Endothelial cell of umbilical vein (primary cell): Measurements from ENCODE around the gene NRG3. TPM values are rescaled to one million over a fixed set of nuclear protein-coding genes. Genes with fewer than 3 reads are reported as not detected.

Experiments used
- BruUV-seq: library from RNA; stranded (reverse); fragments of 400-500 nt; replicated peaks from 2 replicates; lab custom pipeline; 2021; lab: Mats Ljungman, UMichigan
- CTCF ChIA-PET: fragments of 300-600, 350-600 bp; sonication (Branson Sonifier 250); formaldehyde crosslinking; loops from one replicate; lab custom pipeline; 2021; ENCODE audit warnings: antibody characterized with exemption, inconsistent platforms; lab: Charles Lee
- POLR2A ChIA-PET: fragments of 300-600, 350-600 bp; sonication (Branson Sonifier 250); formaldehyde crosslinking; loops from one replicate; lab custom pipeline; 2021; ENCODE audit warnings: antibody characterized with exemption, inconsistent platforms; lab: Charles Lee
- DNase-seq: peaks from one replicate; pipeline ENCODE4 v3.0.0-alpha.2; 2011; ENCODE audit warnings: low read depth, low spot score
- FAIRE-seq: peaks from 2 replicates; lab custom pipeline; 2011; peaks lifted over from hg19 to GRCh38; lab: Jason Lieb, UNC
- H2AFZ ChIP-seq: 2 replicates; pipeline ENCODE4 v1.6.0; 2012; ENCODE audit warnings: low read depth, low read length, control low read depth, inconsistent platforms
- H3K27ac ChIP-seq: 2 replicates; pipeline ENCODE4 v1.5.1; 2011; ENCODE audit warnings: low read depth, mild to moderate bottlenecking, control low read depth, low read length, moderate library complexity; ENCODE audit not compliant: insufficient read depth
- H3K27me3 ChIP-seq, 2 experiments: 2 replicates each; pipeline versions ENCODE4 v1.6.0 to v1.6.1; 2011; ENCODE audit warnings: low read length in 2 of 2, mixed read lengths in 1 of 2; ENCODE audit not compliant: control insufficient read depth in 2 of 2, insufficient read depth in 2 of 2
- H3K36me3 ChIP-seq, 2 experiments: 2 replicates in 1 of 2; 3 replicates in 1 of 2; pipeline ENCODE4 v1.5.1; 2011; ENCODE audit warnings: low read length in 2 of 2, mild to moderate bottlenecking in 1 of 2, moderate library complexity in 1 of 2; ENCODE audit not compliant: control insufficient read depth in 2 of 2, insufficient read depth in 2 of 2; ENCODE audit errors: extremely low read depth in 1 of 2
- H3K4me1 ChIP-seq: 3 replicates; pipeline ENCODE4 v1.5.1; 2011; ENCODE audit warnings: mild to moderate bottlenecking, low read length; ENCODE audit not compliant: control insufficient read depth, insufficient read depth; ENCODE audit errors: extremely low read depth
- H3K4me2 ChIP-seq: 2 replicates; pipeline ENCODE4 v1.6.1; 2011; ENCODE audit warnings: low read length, control low read depth, mixed read lengths; ENCODE audit not compliant: insufficient read depth
- H3K4me3 ChIP-seq, 3 experiments: fragments of 200-600 bp in 1 of 3; sonication (generic), shearing (Covaris generic) in 1 of 3; replicated peaks in 1 of 3; 2 replicates each; pipeline ENCODE4 v1.5.1; 2011 to 2016; ENCODE audit warnings: control low read depth in 3 of 3, low read length in 3 of 3, mild to moderate bottlenecking in 2 of 3, inconsistent platforms in 1 of 3, low read depth in 1 of 3, moderate library complexity in 1 of 3; ENCODE audit not compliant: insufficient read depth in 1 of 3
- H3K79me2 ChIP-seq: 2 replicates; pipeline ENCODE4 v1.6.0; 2012; ENCODE audit warnings: low read length, inconsistent platforms; ENCODE audit not compliant: control insufficient read depth, insufficient read depth
- H3K9ac ChIP-seq: replicated peaks from 2 replicates; pipeline ENCODE3; 2011; ENCODE audit warnings: low read length, control low read depth; ENCODE audit not compliant: insufficient read depth; ENCODE audit errors: extremely low read depth
- H3K9me1 ChIP-seq: replicated peaks from 3 replicates; pipeline ENCODE4 v1.6.0; 2011; ENCODE audit warnings: mild to moderate bottlenecking, low read length; ENCODE audit not compliant: control insufficient read depth, insufficient read depth; ENCODE audit errors: extremely low read depth
- H3K9me3 ChIP-seq: replicated peaks from 2 replicates; pipeline ENCODE4 v1.5.1; 2012; ENCODE audit warnings: low read length, inconsistent platforms; ENCODE audit not compliant: control insufficient read depth, insufficient read depth
- H4K20me1 ChIP-seq: replicated peaks from 2 replicates; pipeline ENCODE3; 2011; ENCODE audit warnings: mild to moderate bottlenecking, low read length; ENCODE audit not compliant: control insufficient read depth, insufficient read depth; ENCODE audit errors: extremely low read depth
- EZH2 ChIP-seq: IDR thresholded peaks from 2 replicates; pipeline ENCODE4 v1.6.1; 2012; ENCODE audit warnings: borderline replicate concordance, low read depth, mild to moderate bottlenecking, moderate library complexity, low read length, inconsistent platforms; ENCODE audit not compliant: severe bottlenecking
- FOS ChIP-seq: IDR thresholded peaks from 2 replicates; pipeline ENCODE4 v1.6.1; 2011; ENCODE audit warnings: mild to moderate bottlenecking, low read length, moderate library complexity, borderline replicate concordance; ENCODE audit not compliant: insufficient read depth
- GATA2 ChIP-seq: IDR thresholded peaks from 2 replicates; pipeline ENCODE4 v1.7.0; 2011; ENCODE audit warnings: low read depth, mild to moderate bottlenecking, moderate library complexity, mixed read lengths, low read length; ENCODE audit not compliant: insufficient read length, insufficient read depth
- JUN ChIP-seq: IDR thresholded peaks from 2 replicates; pipeline ENCODE4 v1.6.1; 2011; ENCODE audit warnings: borderline replicate concordance, low read depth; ENCODE audit not compliant: insufficient read length, insufficient read depth
- MYC ChIP-seq: IDR thresholded peaks from one replicate; pipeline ENCODE4 v1.6.1; 2011; ENCODE audit warnings: mild to moderate bottlenecking, low read depth, low read length
- POLR2A ChIP-seq: IDR thresholded peaks from 2 replicates; pipeline ENCODE4 v1.6.1; 2012; ENCODE audit warnings: low read depth, mild to moderate bottlenecking, control low read depth, low read length
- POLR2AphosphoS5 ChIP-seq: IDR thresholded peaks from 2 replicates; pipeline ENCODE4 v1.6.1; 2012; ENCODE audit warnings: low read depth, mild to moderate bottlenecking, control low read depth, low read length, moderate library complexity; ENCODE audit not compliant: insufficient read depth
- dilution Hi-C: fragments of 300-500 bp; cut with MboI; formaldehyde crosslinking; loops from one replicate; pipeline ENCODE4 v1.15.0; 2019; ENCODE audit warnings: low sequenced_read_pairs; ENCODE audit not compliant: extremely low pct_ligation_motif_present
- intact Hi-C: fragments of 100-400 bp; cut with micrococcal nuclease; formaldehyde crosslinking; loops from one replicate; pipeline ENCODE4 v1.10.0; 2022
- polyA plus RNA-seq, 4 experiments: library from polyadenylated mRNA; depleted of rRNA in 3 of 4; stranded (reverse) in 3 of 4; unstranded in 1 of 4; fragments of >200 nt; gene quantifications; 2 replicates each; pipeline versions ENCODE4 v1.2.1 to v1.2.3, GENCODE V29; 2011 to 2012; ENCODE audit warnings: missing spikeins in 1 of 4
- total RNA-seq: library from RNA; stranded (reverse); gene quantifications from 2 replicates; pipeline ENCODE4 v1.2.3, GENCODE V29; 2021
- TF ChIP-seq, protein P1 (sequence below), 2 donors: IDR thresholded peaks; 1 replicate in 1 of 2; 2 replicates in 1 of 2; pipeline ENCODE4 v1.5.1; 2011; ENCODE audit warnings: low read length in 2 of 2, mild to moderate bottlenecking in 2 of 2, moderate library complexity in 2 of 2, control low read depth in 1 of 2, inconsistent platforms in 1 of 2, low read depth in 1 of 2; ENCODE audit not compliant: insufficient read depth in 1 of 2; ENCODE audit errors: extremely low read depth in 1 of 2
- TF ChIP-seq, protein P2 (sequence below): IDR thresholded peaks from 2 replicates; pipeline ENCODE4 v1.6.1; 2011; ENCODE audit not compliant: insufficient read depth, insufficient read length

NRG3 gene
- total and polyA plus RNA-seq, 2 donors (not counting 3 experiments of a cell fraction or from before 2014, with no cell fraction given): 1.9 to 3.9 TPM

DNA sequence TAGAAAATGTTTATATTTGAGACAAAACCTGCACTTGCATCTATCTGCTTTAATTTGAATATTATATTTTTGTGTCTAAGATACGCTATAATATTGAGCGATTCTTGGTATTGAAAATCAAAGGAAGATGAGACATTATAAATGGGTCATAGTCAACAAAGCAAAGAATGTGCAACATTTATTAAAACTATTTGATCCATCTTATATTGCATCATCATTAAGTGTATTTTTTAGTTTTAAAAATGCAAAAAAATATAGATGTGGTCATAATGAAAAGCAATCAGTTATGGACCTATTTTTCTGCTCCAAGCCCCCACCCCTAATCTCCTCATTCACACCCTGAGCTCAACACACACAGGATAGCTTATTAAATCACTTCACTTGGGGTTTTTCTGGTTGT is 847.3 kb downstream of the NRG3 start:
- Histone ChIP-seq H3K27me3 (no peaks in the 10 kb centered on the region), H3K36me3 (no peaks in the 10 kb centered on the region), H3K79me2 (no peaks in the 10 kb centered on the region), H3K9me1 (no peaks in the 10 kb centered on the region), H4K20me1 (no peaks in the 10 kb centered on the region), H3K27ac (no peak overlapping the region), H3K9ac (no peak overlapping the region), H3K4me1 (no peaks in the 10 kb centered on the region), H3K4me3 (no peak overlapping the region), H3K4me2 (no peak overlapping the region), H3K9me3 (no peaks in the 10 kb centered on the region), H2AFZ (no peak overlapping the region)
- POLR2A ChIA-PET: no interaction called here
- FAIRE-seq: no peak
- BruUV-seq: no TSS peak
- no peak for DNase-seq
- dilution Hi-C loops: no loop called here
- intact Hi-C loops: no loop called here
- CTCF ChIA-PET: interaction anchor here (0.5 kb wide), 1 partner anchor 12 kb away, joined by 3 read pairs; no protein-coding TSS in a partner anchor
- TF ChIP-seq POLR2AphosphoS5 (no peak), EZH2 (no peak), JUN (no peak), FOS (no peak), POLR2A (no peak), MYC (no peak), GATA2 (no peak)
- TF ChIP-seq, protein P1, sequence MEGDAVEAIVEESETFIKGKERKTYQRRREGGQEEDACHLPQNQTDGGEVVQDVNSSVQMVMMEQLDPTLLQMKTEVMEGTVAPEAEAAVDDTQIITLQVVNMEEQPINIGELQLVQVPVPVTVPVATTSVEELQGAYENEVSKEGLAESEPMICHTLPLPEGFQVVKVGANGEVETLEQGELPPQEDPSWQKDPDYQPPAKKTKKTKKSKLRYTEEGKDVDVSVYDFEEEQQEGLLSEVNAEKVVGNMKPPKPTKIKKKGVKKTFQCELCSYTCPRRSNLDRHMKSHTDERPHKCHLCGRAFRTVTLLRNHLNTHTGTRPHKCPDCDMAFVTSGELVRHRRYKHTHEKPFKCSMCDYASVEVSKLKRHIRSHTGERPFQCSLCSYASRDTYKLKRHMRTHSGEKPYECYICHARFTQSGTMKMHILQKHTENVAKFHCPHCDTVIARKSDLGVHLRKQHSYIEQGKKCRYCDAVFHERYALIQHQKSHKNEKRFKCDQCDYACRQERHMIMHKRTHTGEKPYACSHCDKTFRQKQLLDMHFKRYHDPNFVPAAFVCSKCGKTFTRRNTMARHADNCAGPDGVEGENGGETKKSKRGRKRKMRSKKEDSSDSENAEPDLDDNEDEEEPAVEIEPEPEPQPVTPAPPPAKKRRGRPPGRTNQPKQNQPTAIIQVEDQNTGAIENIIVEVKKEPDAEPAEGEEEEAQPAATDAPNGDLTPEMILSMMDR (IDR thresholded peaks at IDR 0.05; ENCODE audit: extremely low read depth in 1 of 2, insufficient read depth in 1 of 2, low read depth in 1 of 2, low read length in 2 of 2): no peak
- TF ChIP-seq, protein P2, sequence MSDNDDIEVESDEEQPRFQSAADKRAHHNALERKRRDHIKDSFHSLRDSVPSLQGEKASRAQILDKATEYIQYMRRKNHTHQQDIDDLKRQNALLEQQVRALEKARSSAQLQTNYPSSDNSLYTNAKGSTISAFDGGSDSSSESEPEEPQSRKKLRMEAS: no peak
